Erythroblast (primary cell): ENCODE measurements around the gene MLN.

Experiments used
- GATA1 ChIP-seq: IDR thresholded peaks from 2 replicates; pipeline ENCODE4 v1.6.1; 2011; ENCODE audit warnings: low read depth, mild to moderate bottlenecking, control low read depth, low read length, moderate library complexity
- POLR2A ChIP-seq: IDR thresholded peaks from 2 replicates; pipeline ENCODE4 v1.6.1; 2011; ENCODE audit warnings: mild to moderate bottlenecking, low read length

DNA sequence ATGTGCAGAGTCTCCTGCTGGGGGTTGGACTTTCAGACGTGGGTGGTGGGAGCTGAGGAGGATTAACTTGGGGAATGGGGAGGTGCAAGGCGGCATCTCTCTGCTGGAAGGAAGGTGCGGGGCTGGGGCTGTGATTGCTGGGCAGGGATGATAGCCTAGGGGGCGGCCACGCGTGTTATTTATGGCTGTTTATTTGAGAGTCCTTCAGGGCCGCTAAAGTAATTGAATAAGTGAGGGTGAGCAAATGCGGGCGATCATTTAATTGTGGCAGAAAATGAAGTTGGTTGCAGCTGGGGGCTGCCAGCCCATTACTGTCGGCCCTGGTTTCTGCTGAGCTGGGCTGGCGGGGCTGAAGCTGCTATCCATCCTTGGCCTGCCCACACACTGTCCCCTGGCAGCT lies 49.6 kb downstream of the MLN start:
- TF ChIP-seq POLR2A (no peak), GATA1 (no peak)
